Neural crest cell (in vitro differentiated cells): Measurements from ENCODE around the gene AMIGO2. TPM values are rescaled to one million over a fixed set of nuclear protein-coding genes. Genes with fewer than 3 reads are reported as not detected.

Experiments used
- DNase-seq: peaks from one replicate; pipeline ENCODE4 v3.0.0; 2021; ENCODE audit warnings: low read depth, mixed read lengths, low spot score
- H3K27ac Mint-ChIP-seq: one replicate; pipeline ENCODE4 v1.8.0; 2021; ENCODE audit warnings: mild to moderate bottlenecking, mixed read lengths; ENCODE audit not compliant: unreplicated experiment
- H3K27me3 Mint-ChIP-seq: 2 replicates; pipeline ENCODE4 v1.8.0; 2021; ENCODE audit warnings: low read depth, mild to moderate bottlenecking, mixed read lengths
- H3K36me3 Mint-ChIP-seq: 2 replicates; pipeline ENCODE4 v1.8.0; 2021; ENCODE audit warnings: low read depth, mild to moderate bottlenecking, mixed read lengths
- H3K4me1 Mint-ChIP-seq: 2 replicates; pipeline ENCODE4 v1.8.0; 2021; ENCODE audit warnings: mixed read lengths
- H3K4me3 Mint-ChIP-seq: one replicate; pipeline ENCODE4 v1.8.0; 2021; ENCODE audit warnings: mild to moderate bottlenecking, mixed read lengths
- H3K9me3 Mint-ChIP-seq: 2 replicates; pipeline ENCODE4 v1.8.0; 2021; ENCODE audit warnings: mixed read lengths
- total RNA-seq: library from RNA; stranded (reverse); gene quantifications from 2 replicates; pipeline ENCODE4 v1.2.1, GENCODE V29; 2021
- TF ChIP-seq, protein P1 (sequence below): fragments of 200-600 bp; sonication (generic); conservative IDR thresholded peaks from 2 replicates; pipeline ENCODE4 v1.5.0; 2021; ENCODE audit warnings: antibody characterized with exemption, mild to moderate bottlenecking

Gene AMIGO2
- total RNA-seq, 1 donor from 2014 or later = 5.4 TPM

DNA sequence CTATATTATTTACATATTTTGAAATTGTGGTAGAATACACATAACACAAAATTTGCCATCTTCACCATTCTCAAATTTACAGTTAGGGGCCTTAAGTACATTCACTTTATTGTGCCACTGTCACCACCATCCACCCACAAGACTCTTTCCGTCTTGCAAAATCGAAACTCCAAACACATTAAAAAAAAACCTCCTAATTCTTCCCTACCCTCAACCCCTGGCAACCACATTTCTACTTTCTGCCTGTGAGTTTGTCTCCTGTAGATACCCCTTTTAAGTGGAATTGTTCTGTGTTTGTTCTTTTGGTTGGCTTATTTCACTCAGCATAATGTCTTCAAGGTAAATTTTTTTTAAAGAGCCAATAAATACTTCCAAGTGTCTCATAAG is 31.6 kb upstream of the AMIGO2 start:
- no peaks in the 10 kb centered on the region for H3K9me3 Mint-ChIP-seq
- H3K4me1 Mint-ChIP-seq = peaks cover 16% of the 10 kb centered on the region
- TF ChIP-seq, protein P1, sequence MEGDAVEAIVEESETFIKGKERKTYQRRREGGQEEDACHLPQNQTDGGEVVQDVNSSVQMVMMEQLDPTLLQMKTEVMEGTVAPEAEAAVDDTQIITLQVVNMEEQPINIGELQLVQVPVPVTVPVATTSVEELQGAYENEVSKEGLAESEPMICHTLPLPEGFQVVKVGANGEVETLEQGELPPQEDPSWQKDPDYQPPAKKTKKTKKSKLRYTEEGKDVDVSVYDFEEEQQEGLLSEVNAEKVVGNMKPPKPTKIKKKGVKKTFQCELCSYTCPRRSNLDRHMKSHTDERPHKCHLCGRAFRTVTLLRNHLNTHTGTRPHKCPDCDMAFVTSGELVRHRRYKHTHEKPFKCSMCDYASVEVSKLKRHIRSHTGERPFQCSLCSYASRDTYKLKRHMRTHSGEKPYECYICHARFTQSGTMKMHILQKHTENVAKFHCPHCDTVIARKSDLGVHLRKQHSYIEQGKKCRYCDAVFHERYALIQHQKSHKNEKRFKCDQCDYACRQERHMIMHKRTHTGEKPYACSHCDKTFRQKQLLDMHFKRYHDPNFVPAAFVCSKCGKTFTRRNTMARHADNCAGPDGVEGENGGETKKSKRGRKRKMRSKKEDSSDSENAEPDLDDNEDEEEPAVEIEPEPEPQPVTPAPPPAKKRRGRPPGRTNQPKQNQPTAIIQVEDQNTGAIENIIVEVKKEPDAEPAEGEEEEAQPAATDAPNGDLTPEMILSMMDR = no peak
- DNase-seq = no peak
- H3K27me3 Mint-ChIP-seq = no peaks in the 10 kb centered on the region
- H3K27ac Mint-ChIP-seq = no peak overlapping the region
- no peaks in the 10 kb centered on the region for H3K36me3 Mint-ChIP-seq
- no peak overlapping the region for H3K4me3 Mint-ChIP-seq

DNA sequence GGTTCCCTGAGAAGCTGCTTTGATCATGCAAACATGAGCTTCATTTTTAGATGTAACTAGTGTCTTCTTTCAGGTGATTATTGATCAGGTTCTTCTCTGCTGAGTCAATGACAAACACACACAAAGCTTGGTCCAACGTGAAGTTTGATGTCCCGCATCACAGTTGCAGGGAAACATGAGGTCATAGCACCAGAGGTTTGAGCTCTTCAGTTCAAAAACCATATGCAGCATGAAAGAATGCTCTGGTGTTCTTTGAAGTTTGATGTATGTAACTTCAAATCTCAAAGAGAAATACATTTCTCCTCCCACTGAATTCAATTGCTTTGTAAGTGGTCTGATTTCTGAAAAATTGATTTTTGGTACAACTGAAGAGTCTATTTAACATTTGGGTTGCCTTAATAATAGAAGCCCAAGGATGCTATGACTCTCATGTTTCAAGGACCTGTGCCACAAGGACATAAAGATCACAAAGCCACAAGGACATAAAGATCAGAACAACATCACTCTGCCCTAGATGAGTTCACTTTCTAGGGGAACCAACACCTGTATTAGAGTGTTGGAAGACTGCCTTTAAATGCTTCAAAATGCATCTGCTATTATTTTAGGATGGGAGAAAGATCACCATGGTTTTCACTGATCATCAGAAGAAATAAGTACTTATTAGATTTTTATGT is 31.1 kb upstream of the AMIGO2 start:
- H3K4me3 Mint-ChIP-seq = no peak overlapping the region
- peaks cover 16% of the 10 kb centered on the region for H3K4me1 Mint-ChIP-seq
- H3K27me3 Mint-ChIP-seq = no peaks in the 10 kb centered on the region
- H3K27ac Mint-ChIP-seq = no peak overlapping the region
- no peaks in the 10 kb centered on the region for H3K36me3 Mint-ChIP-seq
- TF ChIP-seq, protein P1 = no peak
- no peak for DNase-seq
- H3K9me3 Mint-ChIP-seq = no peaks in the 10 kb centered on the region

DNA sequence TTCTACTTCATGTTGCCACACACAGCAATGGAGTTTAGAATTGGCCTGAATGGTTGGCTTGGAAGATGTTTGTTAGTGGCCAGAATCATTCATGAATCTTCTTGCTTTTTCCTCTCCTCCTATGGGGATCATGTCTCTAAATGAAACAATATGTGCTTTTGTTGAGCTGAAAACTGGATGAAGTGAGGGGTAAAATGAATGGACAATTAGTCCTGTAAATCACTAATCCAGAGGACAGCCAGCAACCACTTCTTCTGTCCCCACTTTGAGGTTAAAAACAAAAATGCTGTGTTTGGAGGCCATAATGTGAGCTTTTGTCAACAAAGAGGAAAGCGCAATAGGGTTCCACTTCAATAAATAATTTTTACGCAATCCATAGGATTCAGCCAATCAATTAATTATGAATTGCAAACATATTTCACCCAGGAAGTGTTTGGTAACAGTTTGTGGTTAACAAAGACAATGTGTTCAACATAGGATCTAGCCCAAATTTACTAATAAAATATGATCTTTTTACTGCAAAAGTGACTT is 30.3 kb upstream of the AMIGO2 start:
- Mint-ChIP-seq H3K27me3 (no peaks in the 10 kb centered on the region), H3K27ac (no peak overlapping the region), H3K4me1 (peaks cover 21% of the 10 kb centered on the region), H3K4me3 (no peak overlapping the region), H3K36me3 (no peaks in the 10 kb centered on the region), H3K9me3 (no peaks in the 10 kb centered on the region)
- no peak for DNase-seq
- TF ChIP-seq, protein P1 = no peak

DNA sequence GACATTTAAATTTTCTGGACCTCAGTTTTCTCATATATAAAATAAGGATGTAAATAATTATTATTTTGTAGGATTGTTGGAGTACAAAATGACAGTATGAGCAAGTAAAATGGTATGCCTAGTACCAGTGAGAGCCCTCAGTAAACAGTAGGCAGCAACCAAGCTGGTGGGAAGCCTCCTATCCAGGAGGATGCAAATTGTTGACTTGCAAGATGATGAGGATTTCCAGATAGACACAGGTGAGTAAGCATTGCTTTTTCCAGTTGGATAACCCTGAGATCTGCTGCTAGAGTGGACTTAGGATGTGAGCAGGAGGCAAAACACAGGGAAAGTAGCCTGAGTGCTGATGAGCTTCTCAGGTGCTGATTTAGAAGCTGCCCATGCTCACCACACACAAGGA is 28.2 kb upstream of the AMIGO2 start:
- TF ChIP-seq, protein P1 = no peak
- H3K36me3 Mint-ChIP-seq = no peaks in the 10 kb centered on the region
- H3K27me3 Mint-ChIP-seq = no peaks in the 10 kb centered on the region
- no peak overlapping the region for H3K4me3 Mint-ChIP-seq
- peaks cover 24% of the 10 kb centered on the region for H3K4me1 Mint-ChIP-seq
- no peak overlapping the region for H3K27ac Mint-ChIP-seq
- DNase-seq = no peak
- H3K9me3 Mint-ChIP-seq = no peaks in the 10 kb centered on the region

DNA sequence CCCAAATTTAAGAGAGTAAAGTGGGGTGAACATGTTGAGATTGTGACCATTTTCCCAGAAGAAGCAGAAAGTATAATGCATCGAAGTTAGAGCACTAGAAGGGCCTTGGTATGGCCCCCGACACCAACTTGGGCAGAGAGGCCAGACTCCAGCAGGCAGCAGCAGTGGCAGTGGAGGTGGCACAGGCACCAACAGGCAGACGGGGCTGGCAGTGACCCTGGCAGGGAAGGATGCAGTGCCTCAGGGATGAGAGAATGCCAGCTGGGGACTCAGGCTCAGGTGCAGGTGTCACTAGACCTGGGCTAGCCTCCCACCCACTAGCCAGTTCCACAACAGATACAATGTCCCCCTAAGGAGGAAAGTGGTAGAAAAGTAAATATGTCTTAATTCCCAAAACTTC is 27.7 kb upstream of the AMIGO2 start:
- Mint-ChIP-seq H3K36me3 (no peaks in the 10 kb centered on the region), H3K4me3 (no peak overlapping the region), H3K4me1 (peaks cover 24% of the 10 kb centered on the region), H3K27me3 (no peaks in the 10 kb centered on the region), H3K9me3 (no peaks in the 10 kb centered on the region), H3K27ac (no peak overlapping the region)
- no peak for DNase-seq
- TF ChIP-seq, protein P1 = no peak
